Neutrophil (primary cell): ENCODE data around the gene SNX10.
"Not testable (repeated sequence)": the region's sequence is repeated elsewhere in the genome, so short reads cannot be mapped to it uniquely, and the experiment has no call there.

Source experiments
- H3K27ac ChIP-seq: fragments of 200-600 bp; sonication (generic); 2 replicates; pipeline ENCODE4 v1.5.1; 2016; ENCODE audit warnings: mild to moderate bottlenecking, moderate library complexity
- H3K27me3 ChIP-seq: fragments of 200-600 bp; sonication (generic); 2 replicates; pipeline ENCODE4 v1.6.0; 2016; ENCODE audit warnings: mild to moderate bottlenecking
- H3K36me3 ChIP-seq: fragments of 200-600 bp; sonication (generic); 2 replicates; pipeline ENCODE4 v1.5.1; 2017
- H3K4me1 ChIP-seq, 2 experiments: fragments of 200-600 bp in 1 of 2; sonication (generic) in 1 of 2; 1 replicate in 1 of 2; 2 replicates in 1 of 2; pipeline versions ENCODE4 v1.5.1 to v1.6.1; 2013 to 2016; ENCODE audit warnings: low read depth in 1 of 2, low read length in 1 of 2, mild to moderate bottlenecking in 1 of 2, moderate library complexity in 1 of 2; ENCODE audit not compliant: control insufficient read depth in 1 of 2, insufficient read depth in 1 of 2
- H3K4me3 ChIP-seq, 2 experiments: fragments of 200-600 bp in 1 of 2; sonication (generic) in 1 of 2; 1 replicate in 1 of 2; 2 replicates in 1 of 2; pipeline ENCODE4 v1.5.1; 2013 to 2016; ENCODE audit warnings: low read depth in 1 of 2, low read length in 1 of 2, mild to moderate bottlenecking in 1 of 2, moderate library complexity in 1 of 2
- H3K9me3 ChIP-seq: fragments of 200-600 bp; sonication (generic); 2 replicates; pipeline ENCODE4 v1.5.1; 2016
- CTCF ChIP-seq: fragments of 200-600 bp; sonication (generic); IDR thresholded peaks from 2 replicates; pipeline ENCODE4 v1.5.1; 2016; ENCODE audit warnings: antibody characterized with exemption

SNX10 gene

GRCh38 chr7:26291699-26292538, at the start of gene SNX10:
Gene SNX10 (plus strand): TSS chr7:26291862. CDS start chr7:26346443, 54,581 bp downstream.
- peak; percentile 67 for TF ChIP-seq CTCF
- no peaks in the 10 kb centered on the region for H3K9me3 ChIP-seq
- H3K4me3 ChIP-seq: peak within 1 kb of the TSS; percentile 88 to 92
- no peaks in the 10 kb centered on the region for H3K27me3 ChIP-seq
- H3K36me3 ChIP-seq: peaks cover 15% of the 10 kb centered on the region
- H3K27ac ChIP-seq: peak within 1 kb of the TSS; percentile 97
- peaks cover 57 to 64% of the 10 kb centered on the region in 2 experiments for H3K4me1 ChIP-seq

GRCh38 chr7:26245150-26245549, 46.5 kb upstream of the SNX10 start:
- Histone ChIP-seq H3K36me3 (no peaks in the 10 kb centered on the region), H3K27me3 (no peaks in the 10 kb centered on the region), H3K4me3 (no peak overlapping the region), H3K9me3 (no peaks in the 10 kb centered on the region), H3K27ac (no peak overlapping the region), H3K4me1 (no peaks in the 10 kb centered on the region)
- TF ChIP-seq CTCF: no peak

- no peak for TF ChIP-seq CTCF
- H3K27me3 ChIP-seq: no peaks in the 10 kb centered on the region
- no peaks in the 10 kb centered on the region for H3K4me1 ChIP-seq
- no peaks in the 10 kb centered on the region for H3K9me3 ChIP-seq
- no peak overlapping the region for H3K27ac ChIP-seq
- H3K36me3 ChIP-seq: no peaks in the 10 kb centered on the region
- H3K4me3 ChIP-seq: no peak overlapping the region
These were observed 41.4 kb upstream of the SNX10 start for GRCh38 chr7:26250239-26250638.

GRCh38 chr7:26261866-26262265, 29.8 kb upstream of the SNX10 start:
- not testable (repeated sequence) for H3K9me3 ChIP-seq, H3K36me3 ChIP-seq, H3K4me3 ChIP-seq

GRCh38 chr7:26265065-26265464, 26.6 kb upstream of the SNX10 start:
- TF ChIP-seq CTCF: no peak
- Histone ChIP-seq H3K36me3 (no peaks in the 10 kb centered on the region), H3K27me3 (no peaks in the 10 kb centered on the region), H3K27ac (no peak overlapping the region), H3K4me1 (no peaks in the 10 kb centered on the region), H3K4me3 (no peak overlapping the region), H3K9me3 (no peaks in the 10 kb centered on the region)

More at GRCh38 chr7:26261866-26262265, 29.8 kb upstream of the SNX10 start:
- H3K27ac ChIP-seq, H3K27me3 ChIP-seq, H3K4me1 ChIP-seq: not testable (repeated sequence)

GRCh38 chr7:26265499-26266075, 26.1 kb upstream of the SNX10 start:
- H3K27ac ChIP-seq: no peak overlapping the region
- no peak overlapping the region for H3K4me3 ChIP-seq
- H3K4me1 ChIP-seq: no peaks in the 10 kb centered on the region
- no peaks in the 10 kb centered on the region for H3K9me3 ChIP-seq
- no peak for TF ChIP-seq CTCF
- H3K36me3 ChIP-seq: no peaks in the 10 kb centered on the region
- H3K27me3 ChIP-seq: no peaks in the 10 kb centered on the region
